GM18861 (cell line): ENCODE data around the gene SETDB1.
A peak's percentile ranks its signal among the peaks of the same experiment; 100 is the strongest.

ENCODE experiments used
- ATAC-seq: cut with Tn5 transposase; IDR thresholded peaks from one replicate; pipeline ENCODE4 v1.9.1; 2021; ENCODE audit not compliant: unreplicated experiment

SETDB1 gene

GRCh38 chr1:151000408-151000807 lies 74.2 kb downstream of the SETDB1 start:
- no peak for ATAC-seq

- no peak for ATAC-seq
Measured at GRCh38 chr1:151001602-151002001, 75.4 kb downstream of the SETDB1 start.

DNA sequence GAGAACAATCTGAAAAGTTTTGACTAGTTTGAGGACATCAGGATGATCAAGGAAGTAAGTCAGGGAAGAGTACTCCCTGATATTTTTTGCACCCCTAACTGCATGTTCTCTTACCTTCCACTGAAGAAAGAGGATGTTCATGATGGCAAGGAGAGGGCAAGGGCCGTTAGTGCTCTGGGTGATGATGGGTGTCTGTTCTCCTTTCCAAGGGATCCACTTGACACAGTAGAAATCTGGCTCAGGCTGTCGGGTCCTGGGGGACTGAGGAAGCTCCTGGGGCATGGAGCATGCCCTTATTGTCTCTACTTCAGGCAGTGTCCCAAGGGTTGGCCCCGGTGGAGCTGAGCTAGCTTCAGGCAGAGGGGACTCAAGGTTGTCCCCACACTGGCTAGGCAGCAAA lies 75.9 kb downstream of the SETDB1 start:
- no peak for ATAC-seq

GRCh38 chr1:151002611-151003010 lies 76.4 kb downstream of the SETDB1 start:
- ATAC-seq, result no peak

DNA sequence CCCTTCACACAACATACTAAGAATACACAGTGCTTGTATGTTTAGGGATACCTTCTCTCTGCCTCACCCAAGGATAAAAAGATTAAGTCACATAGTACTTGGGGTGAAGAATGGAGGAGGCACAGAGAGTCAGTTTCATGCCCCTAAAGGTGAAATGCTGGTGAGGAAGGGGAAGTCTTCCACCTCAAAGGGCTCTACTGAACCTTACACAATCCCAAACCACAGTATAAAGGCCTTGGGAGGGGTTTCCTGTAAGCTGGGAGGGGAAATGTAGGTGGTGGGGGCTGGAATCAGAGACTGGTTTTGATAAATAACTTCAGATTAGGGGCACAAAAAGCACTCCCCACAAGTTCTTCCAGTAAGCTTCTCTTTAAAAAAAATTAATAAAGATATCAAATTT lies 77.0 kb downstream of the SETDB1 start:
- ATAC-seq, result no peak

DNA sequence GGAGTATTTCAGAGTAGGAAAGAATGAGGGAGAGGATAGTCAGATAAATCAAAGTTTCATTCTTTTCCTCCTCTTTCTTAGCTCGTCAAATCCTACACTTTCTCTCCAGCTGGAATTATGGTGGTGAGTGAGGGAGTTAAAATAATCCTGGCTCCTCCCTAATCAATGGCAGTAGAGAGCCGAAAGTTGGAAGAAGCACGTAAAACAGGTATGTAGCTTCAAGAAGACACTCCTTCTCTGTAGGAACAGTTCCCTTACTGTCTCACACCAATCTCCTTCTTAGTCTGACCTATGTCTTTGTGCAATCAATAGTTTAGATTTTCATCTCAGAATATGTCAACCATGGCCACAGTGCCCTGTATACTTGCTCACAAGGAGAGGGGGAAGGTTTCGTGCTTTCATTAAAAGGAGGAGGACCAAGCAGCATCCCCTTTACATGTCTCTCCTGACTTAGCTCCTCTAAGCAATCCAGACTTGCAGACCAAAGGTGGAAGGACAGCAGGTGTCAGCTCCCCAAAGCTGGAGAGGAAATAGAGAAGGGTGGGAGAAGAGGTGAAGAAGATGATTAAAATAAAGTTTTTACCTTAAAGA lies 79.7 kb downstream of the SETDB1 start:
- no peak for ATAC-seq

DNA sequence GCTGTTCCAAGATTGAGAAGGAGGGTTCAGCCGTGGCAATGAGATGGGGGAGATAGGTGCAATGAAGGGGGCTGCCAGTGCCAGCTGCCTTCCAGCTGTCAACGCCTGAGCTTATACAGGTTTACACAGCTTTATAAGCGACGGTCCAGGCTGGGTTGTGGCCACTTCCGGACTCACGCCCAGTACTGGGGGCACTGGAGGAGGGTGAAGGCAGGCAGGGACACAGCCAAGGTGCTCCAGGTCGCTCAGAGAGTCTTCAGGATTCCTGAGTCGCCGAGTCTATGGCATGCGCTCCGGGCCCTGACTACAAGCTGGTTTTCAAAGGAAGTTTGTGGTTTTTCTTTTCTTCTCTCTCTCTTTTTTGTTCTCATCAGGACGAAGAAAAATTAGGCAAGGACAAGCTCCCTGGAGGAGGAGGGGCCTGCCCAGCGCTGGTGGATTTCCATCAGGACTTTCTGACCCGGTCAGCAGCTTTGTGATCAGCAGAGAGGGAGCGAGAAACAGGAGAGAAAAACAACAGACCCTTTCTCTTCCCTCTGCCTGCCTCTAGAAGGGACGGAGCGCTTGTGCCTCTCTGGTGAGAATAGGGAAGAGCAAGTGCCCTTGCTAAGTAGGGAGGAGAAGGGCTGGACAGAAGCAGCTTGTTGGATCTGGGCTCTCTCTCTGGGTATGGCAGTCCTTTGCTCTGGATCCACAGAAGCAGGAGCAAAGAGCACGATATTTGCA lies 80.3 kb downstream of the SETDB1 start, which contains the start of gene MINDY1:
Gene MINDY1 (minus strand): TSS at position 576 of the 726 bp plus-strand sequence. CDS start 4,285 bp downstream, outside the sequence.
- ATAC-seq, result no peak

- no peak for ATAC-seq
Measured at GRCh38 chr1:151007853-151008243, 81.7 kb downstream of the SETDB1 start.

DNA sequence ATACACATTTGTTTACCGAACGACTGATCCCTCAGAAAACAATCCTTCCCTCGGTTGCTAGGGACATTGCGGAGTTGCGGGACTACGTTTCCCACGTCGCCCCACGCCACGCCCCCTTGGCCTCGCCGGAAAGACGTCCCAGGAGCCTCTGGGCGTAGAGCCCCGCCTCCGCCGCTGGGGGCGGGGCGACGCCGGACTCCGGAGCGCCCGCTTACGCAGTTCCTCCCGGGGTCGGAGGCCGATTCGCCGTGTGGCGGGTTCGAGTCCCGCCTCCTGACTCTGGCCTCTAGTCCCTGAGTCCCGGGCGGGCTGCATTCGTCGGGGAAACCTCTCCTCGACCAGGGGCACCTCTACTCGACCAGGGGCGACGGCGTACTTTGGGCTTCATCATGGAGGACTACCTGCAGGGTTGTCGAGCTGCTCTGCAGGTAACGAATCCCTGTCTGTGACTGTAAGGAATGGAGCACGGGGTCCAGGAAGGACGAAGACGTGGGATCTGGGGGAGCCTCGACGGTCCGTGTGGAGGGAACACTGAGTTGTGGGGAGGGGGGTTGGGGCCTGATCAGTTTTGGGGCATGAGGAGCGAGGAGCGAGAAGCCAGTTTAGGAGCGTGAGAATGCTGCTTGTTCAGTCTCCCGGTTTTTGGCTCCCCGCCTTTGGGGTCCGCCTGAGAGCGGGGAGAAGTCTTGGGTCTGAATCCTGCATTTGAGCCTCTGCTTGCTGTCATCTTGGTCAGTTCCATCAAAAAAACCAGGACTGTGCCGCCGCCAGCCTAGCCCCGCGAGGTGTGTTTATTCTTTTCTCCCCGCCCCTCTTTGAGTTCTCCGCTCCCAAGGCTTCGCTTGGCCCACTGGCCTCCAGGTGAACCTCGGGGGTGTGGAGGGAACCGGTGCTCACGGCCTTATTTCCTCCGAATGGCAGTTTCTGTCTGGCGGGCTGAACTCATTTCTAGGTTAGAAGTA lies 82.4 kb downstream of the SETDB1 start, which contains the start of gene PRUNE1:
Gene PRUNE1 (plus strand): TSS at position 206 of the 962 bp plus-strand sequence. CDS start 184 bp downstream, at position 390.
- peak; percentile 59 for ATAC-seq

DNA sequence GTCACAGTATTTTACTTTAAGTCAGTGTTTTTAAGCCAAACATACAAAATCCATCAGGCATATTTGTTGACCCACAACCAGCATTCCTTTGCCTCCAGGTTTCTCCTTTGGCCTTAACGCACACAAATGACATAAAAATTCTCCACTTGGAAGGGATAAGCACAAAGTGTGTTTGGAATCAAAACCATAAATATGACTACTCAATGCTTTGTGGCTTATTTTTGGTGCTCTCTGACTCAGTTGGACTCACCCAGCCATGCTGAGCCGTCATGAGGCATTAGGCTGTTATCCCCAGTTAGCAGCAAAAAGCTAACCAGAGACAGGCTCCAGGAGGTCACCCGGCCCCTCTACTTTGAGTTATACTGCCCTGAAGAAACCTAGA lies 83.0 kb downstream of the SETDB1 start:
- ATAC-seq, result no peak

GRCh38 chr1:151009674-151010345 lies 83.6 kb downstream of the SETDB1 start:
- ATAC-seq, result no peak

GRCh38 chr1:151010346-151010726 lies 84.2 kb downstream of the SETDB1 start:
- no peak for ATAC-seq

DNA sequence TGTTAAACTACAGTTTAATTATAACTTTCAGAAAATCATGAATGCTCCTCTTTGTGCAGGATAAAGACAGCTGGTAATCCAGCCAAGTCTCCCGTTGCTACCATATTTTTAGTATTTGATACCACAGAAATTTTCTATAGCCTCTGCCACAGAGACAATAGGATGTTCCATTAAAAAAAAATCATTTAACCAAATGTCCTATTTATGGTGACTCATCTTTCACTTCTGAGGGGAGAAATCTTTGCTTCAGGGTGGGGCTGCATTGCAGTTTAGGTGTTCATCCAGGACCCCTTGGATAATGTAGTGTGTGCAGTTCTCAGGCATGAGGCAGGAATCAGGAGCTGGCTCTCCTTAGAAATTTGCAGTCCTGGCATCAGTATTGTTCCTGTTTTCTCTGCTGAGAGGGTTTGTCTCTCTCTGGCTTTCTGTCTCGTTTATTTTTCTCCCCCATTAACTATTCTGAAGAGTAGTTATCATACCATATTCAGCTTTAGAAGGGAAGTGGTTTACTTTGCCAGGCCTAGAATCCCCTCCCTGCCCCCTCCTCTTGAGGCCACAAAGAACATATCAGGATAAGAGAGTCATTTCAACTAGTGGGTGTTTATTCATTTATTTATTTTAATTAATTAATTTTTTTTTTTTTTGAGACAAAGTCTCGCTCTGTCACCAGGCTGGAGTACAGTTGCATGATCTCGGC lies 85.1 kb downstream of the SETDB1 start:
- no peak for ATAC-seq

DNA sequence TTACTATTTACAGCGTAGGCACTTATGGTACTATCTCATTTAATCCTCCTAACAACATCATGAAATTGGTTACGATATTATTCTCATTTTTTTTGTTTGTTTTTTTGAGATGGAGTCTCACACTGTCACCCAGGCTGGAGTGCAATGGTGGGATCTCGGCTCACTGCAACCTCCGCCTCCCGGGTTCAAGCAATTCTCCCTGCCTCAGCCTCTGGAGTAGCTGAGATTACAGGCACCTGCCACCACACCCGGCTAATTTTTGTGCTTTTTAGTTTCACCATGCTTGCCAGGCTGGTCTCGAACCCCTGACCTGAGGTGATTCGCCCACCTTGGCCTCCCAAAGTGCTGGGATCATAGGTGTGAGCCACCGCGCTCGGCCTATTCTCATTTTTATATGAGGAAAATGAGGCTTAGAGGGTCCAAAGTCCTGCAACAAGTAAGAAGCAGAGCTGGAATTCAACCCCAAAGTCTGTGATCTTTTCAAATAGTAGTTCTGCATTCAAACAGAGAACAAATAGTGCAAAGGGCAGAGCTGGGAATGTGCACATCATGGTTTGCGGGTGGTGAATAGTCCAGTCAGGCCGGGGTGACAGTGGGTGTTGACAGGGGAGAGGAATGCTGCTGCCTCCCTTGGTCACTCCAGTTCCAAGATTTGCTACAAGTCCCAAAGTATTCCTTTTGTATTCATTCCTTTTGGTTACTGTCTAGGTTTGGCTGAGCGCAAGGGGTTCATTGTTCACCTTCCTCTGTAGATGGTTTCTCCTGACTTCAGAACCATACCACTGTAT lies 86.7 kb downstream of the SETDB1 start:
- ATAC-seq, result no peak

GRCh38 chr1:151013518-151013917 lies 87.4 kb downstream of the SETDB1 start:
- no peak for ATAC-seq
